ENCODE results near the gene GCG.

GCG gene

GRCh38 chr2:162099836-162100235 is 52.2 kb downstream of the GCG start:
- DNase-seq (ENCODE audit: low spot score), result no peak
